Measurements from ENCODE around the gene ST7.

Gene ST7

GRCh38 chr7:117143580-117143979, 190.3 kb downstream of the ST7 start:
- CTCF ChIA-PET: no interaction called here

GRCh38 chr7:117145333-117145732, 192.0 kb downstream of the ST7 start:
- no peak for DNase-seq (ENCODE audit: low read depth, low spot score)
- no peak for TF ChIP-seq CTCF (IDR thresholded peaks at IDR 0.05; ENCODE audit: insufficient read depth, low read length, missing control alignments)
- ChIA-PET POLR2A (no interaction called here), CTCF (interaction anchor here (1.1 to 1.7 kb wide), 2 partner anchors 9 to 157 kb away, joined by 3 to 5 read pairs; no protein-coding TSS in a partner anchor)
- H3K4me3 ChIP-seq (ENCODE audit: low read depth, low read length): no peak overlapping the region

More at GRCh38 chr7:117143580-117143979, 190.3 kb downstream of the ST7 start:
- POLR2A ChIA-PET: interaction anchor here (0.6 kb wide), 1 partner anchor 75 kb away, joined by 4 read pairs; no protein-coding TSS in a partner anchor
- TF ChIP-seq CTCF (IDR thresholded peaks at IDR 0.05; ENCODE audit: insufficient read depth, low read length, missing control alignments): no peak
- H3K4me3 ChIP-seq (ENCODE audit: low read depth, low read length): no peak overlapping the region
- no peak for DNase-seq (ENCODE audit: low read depth, low spot score)

- no peak for DNase-seq (ENCODE audit: low read depth, low spot score)
- no peak overlapping the region for H3K4me3 ChIP-seq (ENCODE audit: low read depth, low read length)
- CTCF ChIA-PET: interaction anchor here (1.1 to 4.8 kb wide), 4 partner anchors 10 to 157 kb away, joined by 3 to 24 read pairs (median 4); no protein-coding TSS in a partner anchor
- POLR2A ChIA-PET: no interaction called here
- no peak for TF ChIP-seq CTCF (IDR thresholded peaks at IDR 0.05; ENCODE audit: insufficient read depth, low read length, missing control alignments)
These were observed 192.8 kb downstream of the ST7 start for GRCh38 chr7:117146059-117146458.

- ChIA-PET CTCF (interaction anchor here (1.1 to 4.8 kb wide), 3 partner anchors 11 to 158 kb away, joined by 3 to 24 read pairs (median 3); no protein-coding TSS in a partner anchor), POLR2A (no interaction called here)
- no peak for DNase-seq (ENCODE audit: low read depth, low spot score)
- no peak overlapping the region for H3K4me3 ChIP-seq (ENCODE audit: low read depth, low read length)
- no peak for TF ChIP-seq CTCF (IDR thresholded peaks at IDR 0.05; ENCODE audit: insufficient read depth, low read length, missing control alignments)
These were observed 193.2 kb downstream of the ST7 start for GRCh38 chr7:117146511-117146910.

GRCh38 chr7:117148971-117149370, 195.7 kb downstream of the ST7 start:
- H3K4me3 ChIP-seq (ENCODE audit: low read depth, low read length): no peak overlapping the region
- DNase-seq (ENCODE audit: low read depth, low spot score): no peak
- ChIA-PET POLR2A (no interaction called here), CTCF (interaction anchor here (4.8 kb wide), 1 partner anchor 8 kb away, joined by 24 read pairs; no protein-coding TSS in a partner anchor)
- TF ChIP-seq CTCF (IDR thresholded peaks at IDR 0.05; ENCODE audit: insufficient read depth, low read length, missing control alignments): no peak

GRCh38 chr7:117149692-117150091, 196.4 kb downstream of the ST7 start:
- ChIA-PET POLR2A (no interaction called here), CTCF (interaction anchor here (4.8 kb wide), 1 partner anchor 8 kb away, joined by 24 read pairs; no protein-coding TSS in a partner anchor)
- no peak for TF ChIP-seq CTCF (IDR thresholded peaks at IDR 0.05; ENCODE audit: insufficient read depth, low read length, missing control alignments)
- no peak overlapping the region for H3K4me3 ChIP-seq (ENCODE audit: low read depth, low read length)
- no peak for DNase-seq (ENCODE audit: low read depth, low spot score)
